ENCODE data around the gene TRIM62. TPM values are rescaled to one million over a fixed set of nuclear protein-coding genes. Genes with fewer than 3 reads are reported as not detected.
"Not testable (repeated sequence)": the region's sequence is repeated elsewhere in the genome, so short reads cannot be mapped to it uniquely, and the experiment has no call there.

TRIM62 gene
- polyA plus RNA-seq, 1 experiment: 5.2 TPM

DNA sequence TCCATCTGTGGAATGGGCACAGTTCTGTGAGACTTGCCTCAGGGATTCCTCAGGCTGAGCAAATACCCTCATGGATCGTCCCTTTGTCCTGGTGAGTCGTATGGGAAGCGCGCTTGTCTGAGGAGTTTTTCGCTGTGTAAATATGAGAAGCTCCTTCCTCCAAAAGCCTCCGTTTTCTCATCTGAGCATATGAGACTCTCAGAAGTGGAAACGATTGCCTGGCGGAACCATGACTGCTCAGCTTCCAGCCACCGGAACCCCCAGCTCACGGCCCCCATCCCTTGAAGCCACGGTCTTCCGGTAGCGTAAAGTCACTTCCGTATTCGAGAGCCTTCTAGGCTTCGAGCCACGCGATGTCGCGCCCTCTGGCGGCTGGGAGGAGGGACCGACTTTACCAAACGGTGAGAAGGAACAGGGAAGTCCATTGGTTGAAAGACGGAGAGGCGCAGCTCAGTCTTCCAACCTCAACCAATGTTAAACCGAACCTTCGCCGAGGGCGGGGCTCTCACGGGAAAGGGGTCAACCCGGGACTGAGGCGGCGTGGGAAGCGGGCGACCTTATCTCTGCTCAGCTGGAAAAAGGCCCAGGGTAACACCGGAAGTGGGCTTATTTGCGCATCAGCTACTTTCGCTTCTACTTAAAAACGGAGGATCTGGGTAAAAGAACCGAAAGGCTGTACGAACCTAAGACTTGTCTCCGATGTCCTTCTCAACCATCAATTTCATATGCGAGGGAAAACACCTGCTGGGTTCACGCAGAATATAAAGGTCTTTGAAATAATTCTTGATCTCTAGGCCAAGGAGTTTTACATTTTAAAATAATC is 54.6 kb downstream of the TRIM62 start:
- POLR2A ChIA-PET: interaction anchor here (0.7 to 1.0 kb wide), 2 partner anchors 28 to 211 kb away, joined by 3 read pairs; no protein-coding TSS in a partner anchor
- CTCF ChIA-PET: interaction anchor here (0.7 to 3.6 kb wide), 34 partner anchors 8 to 344 kb away, joined by 3 to 23 read pairs (median 4); no protein-coding TSS in a partner anchor
- TF ChIP-seq, protein P1, sequence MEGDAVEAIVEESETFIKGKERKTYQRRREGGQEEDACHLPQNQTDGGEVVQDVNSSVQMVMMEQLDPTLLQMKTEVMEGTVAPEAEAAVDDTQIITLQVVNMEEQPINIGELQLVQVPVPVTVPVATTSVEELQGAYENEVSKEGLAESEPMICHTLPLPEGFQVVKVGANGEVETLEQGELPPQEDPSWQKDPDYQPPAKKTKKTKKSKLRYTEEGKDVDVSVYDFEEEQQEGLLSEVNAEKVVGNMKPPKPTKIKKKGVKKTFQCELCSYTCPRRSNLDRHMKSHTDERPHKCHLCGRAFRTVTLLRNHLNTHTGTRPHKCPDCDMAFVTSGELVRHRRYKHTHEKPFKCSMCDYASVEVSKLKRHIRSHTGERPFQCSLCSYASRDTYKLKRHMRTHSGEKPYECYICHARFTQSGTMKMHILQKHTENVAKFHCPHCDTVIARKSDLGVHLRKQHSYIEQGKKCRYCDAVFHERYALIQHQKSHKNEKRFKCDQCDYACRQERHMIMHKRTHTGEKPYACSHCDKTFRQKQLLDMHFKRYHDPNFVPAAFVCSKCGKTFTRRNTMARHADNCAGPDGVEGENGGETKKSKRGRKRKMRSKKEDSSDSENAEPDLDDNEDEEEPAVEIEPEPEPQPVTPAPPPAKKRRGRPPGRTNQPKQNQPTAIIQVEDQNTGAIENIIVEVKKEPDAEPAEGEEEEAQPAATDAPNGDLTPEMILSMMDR (IDR thresholded peaks at IDR 0.05; ENCODE audit: insufficient read depth, low read depth, low read length): peak; percentile 98
- Histone ChIP-seq H3K27me3 (ENCODE audit: control insufficient read depth, insufficient read depth, low read length) (no peaks in the 10 kb centered on the region), H3K36me3 (ENCODE audit: control insufficient read depth, insufficient read depth, low read length) (no peaks in the 10 kb centered on the region), H3K4me3 (ENCODE audit: low read depth, low read length) (peak overlapping the region; percentile 62)
- peak; percentile 98 for DNase-seq (ENCODE audit: low read depth)

DNA sequence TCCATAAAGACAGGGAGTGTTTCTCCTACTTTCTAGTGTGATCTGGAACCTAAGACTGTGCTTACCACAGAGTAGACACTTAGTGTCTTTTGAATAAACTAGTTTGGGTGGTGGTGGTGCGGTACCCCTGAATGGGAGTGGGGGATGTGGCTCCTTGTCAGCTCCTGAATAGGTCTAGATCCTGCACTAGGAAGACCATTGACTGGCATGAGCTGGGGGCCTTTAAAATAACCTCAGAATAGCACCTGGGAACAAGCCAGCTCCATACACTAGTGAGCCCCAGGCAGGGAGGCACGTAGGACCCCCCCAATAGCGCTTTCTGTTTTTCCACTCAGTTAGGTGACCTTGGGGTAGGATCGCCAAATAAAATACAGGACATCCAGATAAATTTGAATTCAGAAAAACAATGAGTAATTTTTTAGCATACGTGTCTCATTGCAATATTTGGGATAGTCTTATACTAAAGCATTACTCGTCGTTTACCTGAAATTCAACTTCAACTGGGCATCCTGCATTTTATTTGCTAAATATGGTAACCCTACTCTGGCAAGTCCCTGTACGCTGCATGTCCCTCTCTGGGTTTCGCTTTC is 55.3 kb downstream of the TRIM62 start:
- DNase-seq (ENCODE audit: low read depth): no peak
- CTCF ChIA-PET: interaction anchor here (0.9 to 3.6 kb wide), 27 partner anchors 8 to 310 kb away, joined by 3 to 23 read pairs (median 5); no protein-coding TSS in a partner anchor
- H3K27me3 ChIP-seq (ENCODE audit: control insufficient read depth, insufficient read depth, low read length): no peaks in the 10 kb centered on the region
- TF ChIP-seq, protein P1 (IDR thresholded peaks at IDR 0.05; ENCODE audit: insufficient read depth, low read depth, low read length): no peak
- POLR2A ChIA-PET: interaction anchor here (1.0 to 1.5 kb wide), 2 partner anchors 27 to 211 kb away, joined by 3 read pairs; no protein-coding TSS in a partner anchor
- peak overlapping the region; percentile 62 for H3K4me3 ChIP-seq (ENCODE audit: low read depth, low read length)
- H3K36me3 ChIP-seq (ENCODE audit: control insufficient read depth, insufficient read depth, low read length): no peaks in the 10 kb centered on the region

GRCh38 chr1:33124647-33125046 is 57.2 kb downstream of the TRIM62 start:
- DNase-seq (ENCODE audit: low read depth); H3K4me3 ChIP-seq (ENCODE audit: low read depth, low read length); H3K36me3 ChIP-seq (ENCODE audit: control insufficient read depth, insufficient read depth, low read length); POLR2A ChIA-PET; H3K27me3 ChIP-seq (ENCODE audit: control insufficient read depth, insufficient read depth, low read length): not testable (repeated sequence)
- CTCF ChIA-PET: interaction anchor here (3.6 kb wide), 1 partner anchor 11 kb away, joined by 12 read pairs; no protein-coding TSS in a partner anchor

GRCh38 chr1:33123266-33123665 is 58.6 kb downstream of the TRIM62 start:
- TF ChIP-seq, protein P1 (IDR thresholded peaks at IDR 0.05; ENCODE audit: insufficient read depth, low read depth, low read length): no peak
- ChIA-PET CTCF (interaction anchor here (0.6 to 1.2 kb wide), 2 partner anchors 19 to 21 kb away, joined by 3 read pairs; no protein-coding TSS in a partner anchor), POLR2A (interaction anchor here (0.6 kb wide), 1 partner anchor 118 kb away, joined by 6 read pairs; no protein-coding TSS in a partner anchor)
- no peaks in the 10 kb centered on the region for H3K36me3 ChIP-seq (ENCODE audit: control insufficient read depth, insufficient read depth, low read length)
- DNase-seq (ENCODE audit: low read depth): no peak
- H3K4me3 ChIP-seq (ENCODE audit: low read depth, low read length): no peak overlapping the region
- no peaks in the 10 kb centered on the region for H3K27me3 ChIP-seq (ENCODE audit: control insufficient read depth, insufficient read depth, low read length)

DNA sequence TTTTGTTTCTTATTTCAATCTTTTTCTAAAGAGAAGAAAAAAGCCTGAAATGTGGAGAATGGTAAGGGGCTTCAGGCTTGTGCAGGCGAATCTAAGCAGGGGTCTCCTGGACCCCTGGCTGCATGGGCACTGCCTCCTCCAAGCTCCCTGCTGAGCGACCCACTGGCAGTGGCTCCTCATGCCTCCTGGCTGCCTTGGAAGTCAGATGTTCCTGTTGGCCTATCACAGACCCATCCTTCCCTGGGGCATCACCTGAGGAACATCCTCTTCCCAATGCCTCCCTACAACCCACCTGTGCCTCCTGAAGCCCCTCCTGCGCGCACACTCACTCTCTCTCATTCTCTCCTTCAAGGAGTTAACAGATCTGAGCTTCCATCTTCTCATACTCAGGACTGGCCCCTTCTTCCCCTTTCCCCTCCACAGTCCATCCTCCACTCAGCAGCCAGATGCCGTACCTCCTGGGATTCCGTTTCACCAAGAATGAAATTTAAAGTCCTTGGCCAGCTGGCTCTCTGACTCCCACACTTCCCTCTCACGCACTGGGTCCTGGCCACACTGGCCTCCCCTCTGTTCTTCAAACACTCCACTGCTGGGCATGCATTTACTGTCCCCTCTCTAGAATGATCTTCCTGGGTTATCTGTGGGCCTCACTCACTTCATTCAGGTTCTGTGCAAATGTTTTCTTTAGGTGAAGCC is 59.2 kb downstream of the TRIM62 start:
- ChIA-PET POLR2A (interaction anchor here (0.6 kb wide), 1 partner anchor 118 kb away, joined by 6 read pairs; no protein-coding TSS in a partner anchor), CTCF (interaction anchor here (0.5 to 1.2 kb wide), 3 partner anchors 19 to 36 kb away, joined by 3 read pairs; no protein-coding TSS in a partner anchor)
- Histone ChIP-seq H3K36me3 (ENCODE audit: control insufficient read depth, insufficient read depth, low read length) (no peaks in the 10 kb centered on the region), H3K27me3 (ENCODE audit: control insufficient read depth, insufficient read depth, low read length) (no peaks in the 10 kb centered on the region), H3K4me3 (ENCODE audit: low read depth, low read length) (no peak overlapping the region)
- TF ChIP-seq, protein P1 (IDR thresholded peaks at IDR 0.05; ENCODE audit: insufficient read depth, low read depth, low read length): no peak
- DNase-seq (ENCODE audit: low read depth): no peak

Data from BJ (cell line).